IPS-11a (cell line): ENCODE measurements around the gene COA8.

Experiments
- H3K4me3 ChIP-seq: one replicate; pipeline ENCODE4 v1.5.1; 2013; ENCODE audit warnings: low read depth, low read length, control low read depth

Gene COA8

DNA sequence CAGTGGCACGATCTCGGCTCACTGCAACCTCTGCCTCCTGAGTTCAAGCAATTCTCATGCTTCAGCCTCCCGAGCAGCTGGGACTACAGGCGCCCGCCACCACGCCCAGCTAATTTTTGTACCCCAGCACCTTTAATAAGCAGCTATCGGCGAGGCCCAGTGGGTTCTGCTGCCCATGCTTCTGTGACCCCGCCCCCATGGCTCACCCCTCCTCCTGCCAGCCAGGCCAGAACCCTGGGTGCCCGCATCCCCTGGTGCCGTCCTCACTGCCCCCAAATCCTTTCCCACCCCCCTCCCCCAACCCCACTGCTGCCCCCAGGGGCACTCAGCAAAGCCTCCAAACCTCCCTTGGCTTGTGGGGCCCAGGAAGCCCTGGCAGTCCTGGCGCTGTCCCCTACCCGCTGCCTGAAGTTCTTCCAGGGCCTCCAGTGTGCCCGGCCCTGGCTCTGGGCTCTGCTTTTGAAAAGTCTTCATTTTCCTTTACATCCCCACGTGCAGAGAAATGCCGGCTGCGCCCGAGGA is 14.8 kb upstream of the COA8 start:
- H3K4me3 ChIP-seq, result no peak overlapping the region

DNA sequence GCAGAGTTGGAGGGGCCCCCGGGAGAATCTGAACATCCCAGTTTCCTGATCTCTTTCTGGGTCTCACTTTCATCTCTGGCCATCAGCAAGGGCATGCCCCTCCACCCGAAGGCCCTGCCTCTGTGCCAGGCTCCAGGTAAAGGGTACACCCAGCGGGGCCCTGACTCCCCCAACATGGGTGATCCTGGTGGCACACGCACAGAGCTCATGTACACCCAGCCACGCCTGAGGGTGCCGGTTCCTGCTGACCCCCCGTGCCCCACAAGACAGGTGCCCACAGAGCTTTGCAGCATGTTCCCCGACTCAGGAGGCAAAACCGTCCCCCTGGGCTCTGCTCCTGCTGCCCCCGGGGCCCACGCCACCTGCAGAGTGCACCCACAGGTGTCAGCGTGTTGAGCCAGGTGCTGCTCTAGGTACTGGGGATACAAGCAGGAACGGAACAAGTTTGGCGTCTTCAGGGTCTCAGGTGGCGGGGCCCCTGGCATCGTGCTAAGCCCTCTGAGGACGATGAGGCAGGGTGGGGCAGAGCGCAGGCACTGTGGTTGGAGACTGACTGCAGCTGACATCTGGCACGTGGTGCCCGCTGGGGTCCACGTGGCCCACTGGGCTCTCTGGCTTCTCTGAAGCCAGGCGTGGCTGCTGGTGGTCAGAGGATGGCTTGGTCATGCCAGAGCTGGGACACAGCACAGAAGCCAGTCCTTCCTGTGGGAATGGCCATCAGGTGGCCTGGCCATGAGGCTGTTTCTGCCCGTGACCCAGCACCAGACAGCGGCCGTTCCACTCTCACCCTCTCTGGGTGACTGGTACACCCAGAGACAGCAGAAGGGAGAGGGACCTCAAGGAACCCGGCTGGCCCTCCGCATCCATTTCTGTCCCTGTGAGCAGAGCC is 14.1 kb upstream of the COA8 start:
- H3K4me3 ChIP-seq, result no peak overlapping the region

DNA sequence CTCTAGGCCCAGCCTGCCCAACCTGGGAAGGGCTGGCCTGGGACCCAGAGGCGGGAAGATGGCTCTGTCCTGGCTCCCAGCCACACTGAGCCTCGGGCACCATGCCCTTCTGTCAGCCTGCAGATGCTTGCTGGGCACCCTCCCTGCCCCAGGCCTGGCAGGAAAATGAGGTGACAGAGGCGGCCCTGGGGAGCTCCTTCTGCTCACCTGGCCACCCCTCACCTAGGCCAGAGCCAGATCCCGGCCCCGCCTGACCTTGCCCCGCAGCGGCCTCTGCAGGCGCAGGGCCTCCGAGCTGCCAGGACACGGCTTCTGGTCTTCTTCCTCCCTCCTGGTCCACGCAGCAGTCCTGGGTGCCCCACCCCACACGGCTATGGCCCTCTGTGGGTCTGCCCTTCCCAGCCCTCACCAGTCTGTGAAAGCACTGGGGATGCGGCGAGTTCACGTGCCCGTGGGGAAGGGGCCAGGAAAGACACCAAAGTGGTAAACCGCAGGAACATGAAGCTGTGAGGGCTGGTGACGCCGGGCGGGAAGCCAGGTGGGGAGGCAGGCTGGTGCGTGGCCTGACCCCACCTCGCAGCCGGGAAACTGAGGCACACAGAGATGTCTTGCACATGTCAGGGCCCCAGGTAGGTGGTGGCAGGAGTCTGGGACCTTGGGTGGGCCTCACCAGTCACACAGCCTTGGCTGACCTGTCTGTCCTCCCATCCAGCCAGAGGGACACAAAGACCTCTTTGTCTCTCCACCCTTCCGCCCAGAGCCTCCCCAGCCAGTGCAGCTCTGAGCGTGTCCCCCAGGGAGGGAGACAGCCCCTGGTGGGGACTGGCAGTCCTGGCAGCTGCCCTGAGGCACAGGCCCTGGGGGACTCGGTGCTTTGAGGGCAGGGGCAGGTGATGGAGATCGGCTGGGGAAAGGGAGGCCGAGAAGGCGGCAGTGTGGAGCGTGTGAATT is 13.1 kb upstream of the COA8 start:
- H3K4me3 ChIP-seq, result no peak overlapping the region

DNA sequence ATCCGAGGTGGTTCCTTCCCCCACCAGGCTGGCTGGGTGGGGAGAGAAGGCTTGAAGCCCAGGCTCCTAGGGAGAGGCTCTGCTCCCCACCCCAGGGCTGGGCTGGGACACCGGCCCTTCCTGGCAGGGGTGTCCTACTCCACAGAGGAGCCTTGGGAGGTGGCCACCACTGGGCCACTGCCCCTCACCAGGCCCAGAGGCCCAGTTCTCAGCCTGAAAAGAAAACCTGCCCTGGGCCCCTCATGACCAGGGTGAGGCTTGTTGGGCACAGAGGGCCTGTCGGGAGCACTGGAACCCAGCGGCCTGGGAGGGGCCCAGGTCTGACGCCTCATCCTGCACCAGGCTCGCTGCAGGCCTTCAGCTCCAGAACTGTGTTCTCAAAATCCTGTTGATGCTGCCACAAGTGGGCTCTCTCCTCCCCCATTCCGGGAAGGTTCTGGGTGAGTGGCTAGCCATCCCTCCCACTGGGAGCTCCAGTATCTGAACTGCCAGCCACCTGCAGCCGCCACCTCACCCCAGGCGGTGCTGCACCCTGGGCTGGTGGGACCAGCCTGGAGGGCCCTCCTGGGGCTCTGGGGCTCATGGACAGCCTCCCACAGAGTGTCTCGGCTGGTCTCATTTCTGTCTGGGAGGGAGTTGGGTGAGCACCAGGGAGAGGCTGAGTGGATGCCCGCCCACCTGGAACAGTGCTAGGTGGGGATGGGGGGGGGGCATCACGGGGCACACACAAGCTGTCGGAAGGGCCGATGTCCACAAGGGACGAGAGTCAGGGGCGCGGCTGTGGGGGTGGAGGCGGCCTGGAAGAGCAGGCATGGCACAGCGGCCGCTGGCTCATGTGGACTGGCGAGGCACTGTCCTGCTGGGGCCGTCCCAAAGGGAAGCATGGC is 12.1 kb upstream of the COA8 start:
- H3K4me3 ChIP-seq, result no peak overlapping the region

DNA sequence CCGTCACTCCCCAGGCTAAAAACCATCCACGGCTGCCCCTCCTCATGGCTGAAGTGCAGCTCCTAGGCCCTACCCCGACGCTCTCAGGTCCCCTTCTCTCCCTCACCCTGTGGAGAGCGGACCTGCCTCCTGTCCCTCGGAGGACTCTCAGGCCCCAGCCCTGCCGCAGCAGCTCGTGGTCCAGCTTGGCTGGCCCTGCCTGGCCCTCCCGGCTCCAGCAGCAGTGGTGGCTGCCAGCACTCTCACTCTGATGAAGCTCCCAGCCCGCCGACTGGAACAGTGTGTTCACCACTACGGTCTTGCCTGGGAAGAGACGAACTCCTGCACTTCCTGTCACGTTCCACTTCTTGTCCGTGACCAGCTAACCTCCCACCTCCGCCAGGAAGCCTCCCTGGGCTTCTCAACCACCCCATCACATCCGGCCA is 11.4 kb upstream of the COA8 start:
- no peak overlapping the region for H3K4me3 ChIP-seq

DNA sequence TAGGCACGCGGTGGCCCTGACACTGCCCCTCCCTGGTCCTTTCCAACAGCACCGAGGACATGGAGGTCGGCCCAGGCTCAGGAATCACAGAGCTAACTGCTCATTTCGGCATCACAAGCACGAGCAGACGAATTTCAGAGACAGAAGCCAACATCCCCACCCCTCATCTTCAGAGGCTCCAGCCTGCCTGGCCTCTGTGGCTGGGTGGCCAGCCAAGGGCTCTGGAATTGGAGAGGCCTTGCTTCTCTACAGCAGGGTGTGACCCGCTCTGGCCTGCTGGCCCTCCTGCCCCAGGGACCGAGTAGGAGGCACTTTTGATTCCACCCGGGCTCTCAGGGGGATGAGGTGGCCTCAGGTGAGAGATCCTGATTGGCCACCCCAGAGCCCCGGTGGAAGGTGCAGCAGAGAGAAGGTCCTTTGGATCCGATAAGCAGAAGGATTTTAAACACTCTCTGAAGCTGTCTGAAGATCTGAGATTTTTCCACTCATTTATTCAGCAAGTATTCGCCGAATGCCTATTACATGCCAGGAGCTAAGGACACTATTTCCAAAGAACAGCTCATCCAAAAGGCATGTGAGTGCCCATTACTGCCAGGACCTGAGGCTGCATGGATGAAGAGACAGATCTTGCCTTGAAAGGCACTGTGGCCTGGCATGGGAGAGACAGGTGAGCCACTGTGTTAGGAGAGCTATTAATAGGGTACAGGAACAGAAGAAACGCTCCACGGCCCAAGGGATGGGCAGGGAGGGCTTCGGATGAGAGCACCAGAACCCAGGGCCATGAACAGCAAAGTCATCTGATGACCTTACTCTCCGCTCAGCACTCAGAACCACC is 10.5 kb upstream of the COA8 start:
- no peak overlapping the region for H3K4me3 ChIP-seq

DNA sequence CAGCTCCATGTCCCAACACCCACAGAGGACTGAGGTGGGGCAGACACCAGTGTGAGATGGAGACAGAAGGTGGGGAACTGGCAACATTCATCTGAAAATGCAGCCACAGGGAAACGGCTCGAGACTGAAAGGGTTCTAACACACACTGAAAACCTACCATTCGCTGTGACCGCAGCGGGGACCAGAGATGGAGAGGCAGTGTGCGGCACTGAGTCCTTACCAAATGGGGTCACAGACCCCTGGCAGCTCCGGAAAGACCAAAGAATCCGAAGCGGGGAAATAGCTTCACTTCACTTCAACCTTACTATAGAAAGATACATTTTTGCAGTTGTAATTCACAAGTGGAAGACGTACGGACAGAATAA is 9.9 kb upstream of the COA8 start:
- no peak overlapping the region for H3K4me3 ChIP-seq

DNA sequence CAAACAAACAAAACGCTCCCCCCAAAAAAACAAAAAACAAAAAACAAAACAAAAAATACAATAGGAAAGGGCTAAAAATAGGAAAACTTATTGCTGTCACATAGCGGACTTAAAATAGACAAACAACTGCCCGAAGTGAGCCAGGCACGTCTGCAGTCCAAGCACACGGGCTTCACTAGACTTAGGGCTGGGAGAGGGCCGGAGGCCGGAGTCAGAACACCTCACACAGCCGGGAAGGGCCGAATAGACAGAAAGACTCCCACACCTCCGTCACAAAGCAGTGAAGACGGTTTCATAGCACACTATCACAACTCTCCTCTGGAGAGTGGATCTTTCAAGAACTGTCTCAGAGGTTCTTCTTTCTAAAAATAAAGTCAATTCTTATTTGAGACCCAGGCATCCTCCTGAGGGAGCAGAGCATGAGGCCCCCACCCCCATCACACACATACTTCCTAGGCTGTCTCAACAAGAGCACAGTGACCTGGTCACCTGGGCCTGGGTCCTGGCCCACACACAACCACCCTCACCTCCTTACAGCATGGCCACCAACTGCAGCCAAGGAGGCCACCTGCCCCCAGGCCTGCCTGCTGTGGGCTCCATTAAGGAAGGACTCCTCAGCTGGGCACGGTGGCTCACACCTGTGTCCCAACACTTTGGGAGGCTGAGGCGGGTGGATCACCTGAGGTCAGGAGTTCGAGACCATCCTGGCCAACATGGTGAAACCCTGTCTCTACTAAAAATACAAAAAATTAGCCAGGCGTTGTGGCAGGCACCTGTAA is 7.0 kb upstream of the COA8 start:
- H3K4me3 ChIP-seq, result no peak overlapping the region

DNA sequence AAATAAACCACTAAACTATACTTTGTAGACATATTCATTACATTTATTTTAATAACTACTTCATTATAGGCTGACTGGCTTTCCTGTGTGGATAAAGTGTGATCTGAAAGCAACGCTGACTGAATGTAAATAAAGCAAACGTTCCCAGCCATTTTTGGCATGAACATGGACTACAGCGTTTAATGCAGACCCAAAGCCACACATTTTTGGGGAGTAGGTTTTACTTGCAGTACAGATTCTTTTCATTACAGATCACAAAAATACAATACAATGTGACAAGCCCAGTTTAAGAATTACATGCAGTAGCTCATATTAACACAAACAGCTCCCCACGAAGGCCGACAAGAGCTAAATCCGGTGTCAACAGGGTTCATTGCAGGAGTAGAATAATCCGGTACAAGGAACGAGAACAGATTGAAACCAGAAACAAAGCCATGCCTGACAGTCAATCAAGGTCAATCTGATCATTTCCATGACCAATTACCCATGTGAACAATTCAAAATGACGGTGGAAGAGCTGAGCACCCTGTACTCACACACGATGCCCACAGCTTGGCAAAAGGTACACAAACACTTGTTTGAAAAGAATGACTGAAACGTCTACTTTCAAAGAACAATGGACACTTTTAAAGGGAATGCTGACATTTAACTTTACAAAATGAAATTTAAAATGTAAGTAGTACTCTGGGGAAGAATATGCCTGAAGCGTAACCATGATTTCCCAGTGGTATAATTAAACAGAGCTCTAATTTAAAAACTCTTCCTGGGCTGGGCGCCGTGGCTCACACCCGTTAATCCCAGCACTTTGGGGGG is 5.6 kb upstream of the COA8 start:
- H3K4me3 ChIP-seq, result no peak overlapping the region

DNA sequence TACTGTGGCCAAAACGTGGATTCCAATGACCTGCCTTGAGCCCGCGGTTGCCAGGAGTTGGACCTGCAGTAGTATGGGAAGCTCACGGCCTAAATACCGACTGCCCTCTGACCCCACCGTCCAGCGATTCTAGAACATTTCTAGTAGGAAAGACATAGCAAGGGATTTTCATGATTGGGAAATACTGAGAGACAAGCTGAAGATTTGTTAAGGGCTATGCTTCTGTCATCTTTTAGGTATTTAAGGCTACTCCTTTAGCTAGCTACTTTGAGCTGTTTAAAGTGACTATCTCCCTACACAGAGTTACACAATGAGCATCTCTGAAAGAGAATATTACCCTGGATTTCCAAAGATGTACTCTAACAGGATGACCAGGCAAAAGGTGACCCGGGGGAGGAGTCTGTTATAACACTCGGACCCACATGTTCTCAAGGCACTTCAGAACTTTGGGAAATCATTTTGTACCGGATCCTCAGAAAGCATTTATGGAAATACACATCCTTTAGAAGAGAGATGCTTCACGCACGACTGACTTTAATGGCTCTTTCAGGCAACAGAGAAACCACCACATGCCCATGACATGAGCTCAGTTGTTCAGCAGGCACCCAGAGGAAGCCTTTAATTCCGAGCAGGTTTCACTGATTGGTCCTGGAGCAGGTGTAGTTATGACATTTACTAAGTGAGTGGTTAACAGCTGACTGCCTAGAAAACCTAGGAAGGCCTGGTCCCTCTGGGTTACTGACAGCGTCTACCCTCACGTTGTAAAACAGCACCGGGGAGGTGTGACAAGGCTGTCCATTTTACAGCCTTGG is 4.5 kb upstream of the COA8 start:
- H3K4me3 ChIP-seq, result no peak overlapping the region

DNA sequence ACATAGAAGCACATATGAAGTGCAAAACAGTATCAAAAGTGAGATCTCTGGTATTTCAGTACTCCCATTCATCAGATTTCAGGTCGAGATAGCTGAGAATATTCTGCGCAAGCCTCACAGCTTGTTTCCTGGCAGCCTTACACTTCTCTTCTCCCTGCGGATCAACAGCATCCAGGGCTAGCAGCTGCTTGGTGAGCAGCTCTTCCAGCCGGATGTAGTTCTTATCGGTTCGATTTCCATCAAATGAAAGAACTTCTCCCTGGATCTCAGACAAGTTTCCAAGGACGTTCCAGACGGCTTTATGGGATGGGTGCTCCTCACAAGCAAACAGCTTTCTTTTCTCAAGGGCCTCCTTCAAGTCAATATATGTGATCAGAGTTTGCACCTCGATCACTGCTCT is 3.0 kb upstream of the COA8 start:
- no peak overlapping the region for H3K4me3 ChIP-seq

DNA sequence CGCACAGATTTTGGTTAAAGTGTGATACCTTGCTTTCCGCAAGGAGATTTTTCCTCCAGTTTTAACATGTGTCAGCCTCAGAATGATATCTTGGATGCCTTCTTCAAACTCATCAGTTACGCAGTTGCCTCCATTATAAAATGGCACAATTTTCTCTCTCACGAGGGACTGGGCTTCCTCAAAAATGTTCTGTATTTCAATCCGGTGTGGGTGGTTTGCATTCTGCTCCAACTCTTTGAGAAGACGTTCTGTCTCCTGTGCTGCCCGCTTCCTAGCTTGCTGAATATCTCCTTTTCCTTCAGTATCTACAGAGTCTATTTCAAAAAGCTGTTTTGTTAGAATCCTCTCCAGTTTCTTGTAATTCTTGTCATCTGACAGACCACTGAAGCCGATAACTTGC is 2.1 kb upstream of the COA8 start:
- H3K4me3 ChIP-seq, result no peak overlapping the region

DNA sequence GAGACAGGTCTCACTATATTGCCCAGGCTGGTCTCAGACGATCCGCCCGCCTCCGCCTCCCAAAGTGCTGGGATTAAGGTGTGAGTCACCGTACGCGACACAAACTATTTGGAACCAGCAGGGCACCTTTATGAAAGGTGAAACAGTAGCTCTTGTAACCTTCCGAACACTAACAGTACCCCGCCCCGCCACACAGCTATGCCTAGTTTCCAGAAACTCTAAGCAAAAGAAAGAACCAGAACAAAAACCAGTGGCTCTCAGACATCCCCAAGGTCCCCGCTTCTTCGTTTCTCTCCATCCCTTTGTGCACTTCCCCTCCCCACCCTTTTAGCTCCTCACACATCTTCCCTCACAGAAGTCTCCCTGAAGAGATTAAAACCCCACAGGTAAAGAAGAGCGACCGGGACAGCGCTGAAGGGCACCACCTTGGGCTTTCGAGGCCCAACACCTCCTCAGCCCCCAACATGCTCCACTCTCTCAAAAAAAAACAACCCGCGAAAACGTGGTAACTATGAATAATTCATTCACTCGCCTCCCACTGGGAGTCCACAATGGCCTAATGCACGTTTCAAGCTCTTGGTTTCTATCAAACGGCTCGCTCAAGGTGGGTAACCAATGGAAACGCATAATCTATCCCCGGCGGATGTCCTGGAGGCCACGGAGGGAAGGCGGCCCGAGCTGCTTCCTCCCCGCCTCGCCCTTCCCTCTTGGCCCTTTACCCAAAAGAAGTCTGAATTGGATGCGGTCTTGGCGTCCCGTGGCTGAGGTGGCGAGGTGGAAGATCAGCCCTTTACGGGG is 1.2 kb upstream of the COA8 start:
- peak overlapping the region; percentile 82 for H3K4me3 ChIP-seq

DNA sequence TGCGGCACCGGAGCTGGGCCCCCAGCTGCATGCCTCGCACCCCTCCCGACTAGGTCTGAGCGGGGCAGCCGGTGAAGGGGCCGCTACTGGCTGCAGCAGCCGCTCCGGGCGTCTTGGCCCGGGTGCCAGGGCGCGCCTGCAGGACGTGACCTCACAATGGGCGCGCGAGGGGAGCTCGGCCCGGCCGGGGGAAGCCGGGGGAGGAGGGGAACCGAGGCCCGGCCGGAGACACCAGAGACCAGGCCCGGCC is 656 bp upstream of the COA8 start:
- H3K4me3 ChIP-seq, result peak overlapping the region; percentile 82

DNA sequence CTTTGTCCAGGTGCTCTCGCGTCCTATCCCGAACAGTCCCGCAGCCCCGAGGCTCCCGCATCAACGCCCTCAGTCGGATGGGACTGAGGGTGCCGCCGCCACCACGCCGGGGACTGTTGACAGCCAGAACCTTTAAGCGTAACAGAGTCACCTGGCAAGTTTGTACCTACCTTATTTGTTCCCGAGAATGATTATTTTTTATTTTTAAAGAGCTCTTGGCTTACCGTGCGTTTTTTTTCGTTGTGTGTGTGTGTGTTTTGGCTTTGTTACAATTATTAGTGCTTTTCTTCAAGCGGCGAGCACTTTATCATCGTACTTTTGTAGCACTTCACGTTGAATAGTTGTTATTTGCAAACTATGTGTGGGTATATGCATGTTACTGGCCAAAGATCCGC is 463 bp downstream of the COA8 start:
- H3K4me3 ChIP-seq, result peak overlapping the region; percentile 82

DNA sequence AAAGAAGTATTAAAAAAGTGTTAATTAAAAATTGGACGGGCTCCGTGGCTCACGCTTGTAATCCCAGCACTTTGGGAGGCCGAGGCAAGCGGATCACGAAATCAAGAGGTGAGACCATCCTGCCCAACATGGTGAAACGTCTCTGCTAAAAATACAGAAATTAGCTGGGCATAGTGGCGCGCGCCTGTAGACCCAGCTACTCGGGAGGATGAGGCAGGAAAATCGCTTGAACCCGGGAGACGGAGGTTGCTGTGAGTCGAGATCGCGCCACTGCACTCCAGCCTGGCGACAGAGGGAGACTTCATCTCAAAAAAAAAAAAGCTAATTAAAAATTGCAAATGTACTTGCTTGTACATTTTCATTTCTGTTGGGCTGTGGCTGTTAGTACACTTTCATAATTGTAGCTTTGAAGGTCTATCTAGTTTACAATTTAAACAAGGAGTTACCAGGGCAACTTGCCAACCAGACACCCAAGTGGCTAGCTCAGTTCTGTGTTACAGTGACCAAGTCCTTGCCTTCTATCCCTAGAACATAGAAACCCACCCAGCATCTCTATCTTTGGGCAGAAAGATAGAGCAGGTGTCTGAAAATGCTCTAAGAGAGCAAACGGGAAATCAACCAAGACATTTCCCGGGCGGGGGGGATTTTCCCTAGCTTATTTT is 1.2 kb downstream of the COA8 start:
- H3K4me3 ChIP-seq, result peak overlapping the region; percentile 82
